ENCODE data around the gene DNM2. TPM values are rescaled to one million over a fixed set of nuclear protein-coding genes. Genes with fewer than 3 reads are reported as not detected.

Gene DNM2
- total and polyA plus RNA-seq, 8 donors = 77.8 to 541 (median 277) TPM

DNA sequence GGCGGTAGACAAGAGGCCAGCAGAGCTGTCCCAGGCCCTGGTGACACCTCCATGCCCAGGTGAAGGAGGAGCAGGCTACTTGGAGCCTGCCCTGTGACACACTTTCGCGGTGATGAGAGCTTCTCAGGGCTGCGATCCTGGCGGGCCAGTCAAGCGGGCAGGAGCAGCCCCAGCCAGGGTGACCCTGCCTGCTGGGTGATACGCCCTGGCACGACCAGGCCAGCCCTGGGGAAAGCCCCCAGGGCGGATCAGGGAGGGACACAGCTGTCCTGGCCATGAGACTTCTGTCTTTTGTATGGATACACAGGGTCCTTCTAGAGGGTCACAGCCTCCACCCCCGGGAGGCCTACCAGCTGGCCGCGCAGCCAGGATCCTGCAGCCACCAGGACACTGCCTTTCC is 13.1 kb downstream of the DNM2 start:
- peaks cover 18 to 99% (median 78%) of the 10 kb centered on the region in 4 donors for H3K4me1 ChIP-seq
- H3K36me3 ChIP-seq = peaks cover 0 to 10% (median 5%) of the 10 kb centered on the region in 4 donors
- no peak for TF ChIP-seq POLR2AphosphoS5 (IDR thresholded peaks at IDR 0.05)
- TF ChIP-seq, protein P1, sequence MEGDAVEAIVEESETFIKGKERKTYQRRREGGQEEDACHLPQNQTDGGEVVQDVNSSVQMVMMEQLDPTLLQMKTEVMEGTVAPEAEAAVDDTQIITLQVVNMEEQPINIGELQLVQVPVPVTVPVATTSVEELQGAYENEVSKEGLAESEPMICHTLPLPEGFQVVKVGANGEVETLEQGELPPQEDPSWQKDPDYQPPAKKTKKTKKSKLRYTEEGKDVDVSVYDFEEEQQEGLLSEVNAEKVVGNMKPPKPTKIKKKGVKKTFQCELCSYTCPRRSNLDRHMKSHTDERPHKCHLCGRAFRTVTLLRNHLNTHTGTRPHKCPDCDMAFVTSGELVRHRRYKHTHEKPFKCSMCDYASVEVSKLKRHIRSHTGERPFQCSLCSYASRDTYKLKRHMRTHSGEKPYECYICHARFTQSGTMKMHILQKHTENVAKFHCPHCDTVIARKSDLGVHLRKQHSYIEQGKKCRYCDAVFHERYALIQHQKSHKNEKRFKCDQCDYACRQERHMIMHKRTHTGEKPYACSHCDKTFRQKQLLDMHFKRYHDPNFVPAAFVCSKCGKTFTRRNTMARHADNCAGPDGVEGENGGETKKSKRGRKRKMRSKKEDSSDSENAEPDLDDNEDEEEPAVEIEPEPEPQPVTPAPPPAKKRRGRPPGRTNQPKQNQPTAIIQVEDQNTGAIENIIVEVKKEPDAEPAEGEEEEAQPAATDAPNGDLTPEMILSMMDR (IDR thresholded peaks at IDR 0.05) = no peak
- TF ChIP-seq POLR2A (IDR thresholded peaks at IDR 0.05) = no peak
- no peak for TF ChIP-seq EP300 (IDR thresholded peaks at IDR 0.05)
- 50 to 77% (median 69%) methylated on average over 12 of the region's 12 CpGs for WGBS, 5 donors
- peak overlapping the region in 1 of 4 donors; percentile 9 for H3K4me3 ChIP-seq
- H3K27me3 ChIP-seq = no peaks in the 10 kb centered on the region
- DNase-seq = peak in 1 of 2 donors; percentile 46
- intact Hi-C loops (cut with DNase I; ENCODE audit: low total_unique reads) = no loop called here
- H3K27ac ChIP-seq = peak overlapping the region; percentile 73 to 84 (median 77)
- no peaks in the 10 kb centered on the region for H3K9me3 ChIP-seq

DNA sequence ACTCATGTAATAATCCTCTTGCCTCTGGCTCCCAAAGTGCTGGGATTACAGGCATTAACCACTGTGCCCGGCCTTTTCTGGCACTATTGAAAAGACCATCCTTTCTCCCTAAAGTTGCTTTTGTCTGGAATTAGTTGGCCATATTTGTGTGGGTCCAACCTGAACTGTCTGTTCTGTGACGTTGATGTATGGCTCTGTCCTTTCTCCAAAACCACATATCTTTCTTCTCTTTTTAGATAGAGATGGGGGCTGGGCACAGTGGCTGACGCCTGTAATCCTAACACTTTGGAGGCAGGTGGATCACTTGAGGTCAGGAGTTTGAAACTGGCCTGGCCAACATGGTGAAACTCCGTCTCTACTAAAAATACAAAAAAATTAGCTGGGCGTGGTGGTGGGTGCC is 17.9 kb downstream of the DNM2 start:
- H3K4me1 ChIP-seq = peaks cover 37 to 88% (median 70%) of the 10 kb centered on the region in 4 donors
- no peaks in the 10 kb centered on the region for H3K27me3 ChIP-seq
- intact Hi-C loops (cut with DNase I; ENCODE audit: low total_unique reads) = no loop called here
- TF ChIP-seq EP300 (IDR thresholded peaks at IDR 0.05) (no peak), POLR2AphosphoS5 (IDR thresholded peaks at IDR 0.05) (no peak), POLR2A (IDR thresholded peaks at IDR 0.05) (no peak)
- TF ChIP-seq, protein P1 (IDR thresholded peaks at IDR 0.05) = no peak
- no peak for DNase-seq
- peak overlapping the region in 3 of 5 donors; percentile 27 to 88 (median 34) for H3K27ac ChIP-seq
- H3K36me3 ChIP-seq = peaks cover 0 to 20% (median 3%) of the 10 kb centered on the region in 4 donors
- no peaks in the 10 kb centered on the region for H3K9me3 ChIP-seq
- WGBS, 5 donors = 84 to 90% (median 86%) methylated on average over 5 of the region's 5 CpGs
- H3K4me3 ChIP-seq = no peak overlapping the region

DNA sequence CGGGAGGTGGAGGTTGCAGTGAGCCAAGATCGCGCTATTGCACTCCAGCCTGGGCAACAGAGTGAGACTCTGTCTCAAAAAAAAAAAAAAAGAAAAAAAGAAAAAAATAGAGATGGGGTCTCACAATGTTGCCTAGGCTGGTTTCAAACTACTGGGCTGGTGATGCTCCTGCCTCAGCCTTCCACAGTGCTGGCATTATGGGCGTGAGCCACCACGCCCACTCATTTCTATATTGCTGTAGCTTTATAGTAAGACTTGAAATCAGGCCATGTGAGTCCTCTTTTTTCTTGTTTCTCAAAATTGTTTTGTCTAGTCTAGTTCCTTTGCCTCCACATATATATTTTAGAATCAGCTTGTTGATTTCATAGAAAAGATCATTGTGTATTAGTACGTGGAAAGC is 18.3 kb downstream of the DNM2 start:
- 80 to 88% (median 82%) methylated on average over 6 of the region's 6 CpGs for WGBS, 5 donors
- H3K27me3 ChIP-seq = no peaks in the 10 kb centered on the region
- no peak for TF ChIP-seq POLR2AphosphoS5 (IDR thresholded peaks at IDR 0.05)
- TF ChIP-seq, protein P1 (IDR thresholded peaks at IDR 0.05) = no peak
- no peak for TF ChIP-seq EP300 (IDR thresholded peaks at IDR 0.05)
- TF ChIP-seq POLR2A (IDR thresholded peaks at IDR 0.05) = no peak
- peaks cover 0 to 20% (median 3%) of the 10 kb centered on the region in 4 donors for H3K36me3 ChIP-seq
- peaks cover 34 to 87% (median 67%) of the 10 kb centered on the region in 4 donors for H3K4me1 ChIP-seq
- DNase-seq = no peak
- H3K9me3 ChIP-seq = no peaks in the 10 kb centered on the region
- H3K4me3 ChIP-seq = no peak overlapping the region
- intact Hi-C loops (cut with DNase I; ENCODE audit: low total_unique reads) = no loop called here
- peak overlapping the region in 3 of 5 donors; percentile 88 to 94 (median 91) for H3K27ac ChIP-seq

DNA sequence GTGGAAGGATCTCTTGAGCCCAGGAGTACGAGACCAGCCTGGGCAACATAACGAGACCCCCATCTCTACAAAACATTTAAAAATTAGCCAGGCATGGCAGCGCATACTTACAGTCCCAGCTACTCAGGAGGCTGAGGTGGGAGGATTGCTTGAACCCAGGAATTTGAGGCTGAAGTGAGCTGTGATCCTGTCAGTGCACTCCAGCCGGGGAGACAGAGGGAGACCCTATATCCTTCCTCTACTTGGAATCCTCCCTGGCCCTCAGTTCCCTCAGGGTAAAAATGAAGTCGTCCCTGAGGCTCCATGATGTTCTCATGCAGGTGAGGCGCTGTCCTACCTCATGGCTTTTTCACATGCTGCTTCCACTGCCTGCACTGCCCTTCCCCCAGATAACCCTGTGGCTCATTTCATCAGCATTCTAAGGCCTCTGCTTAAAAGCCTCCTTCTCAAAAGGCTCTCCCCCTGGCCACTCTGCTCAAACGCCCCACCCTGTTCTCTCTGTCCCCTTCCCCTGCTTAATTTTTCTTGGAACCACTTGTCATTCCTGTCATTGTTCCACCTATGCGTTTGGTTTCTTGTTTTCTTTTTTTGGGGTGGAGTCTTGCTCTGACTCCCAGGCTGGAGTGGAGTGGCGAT is 19.2 kb downstream of the DNM2 start:
- H3K4me3 ChIP-seq = no peak overlapping the region
- peaks cover 0 to 20% (median 3%) of the 10 kb centered on the region in 4 donors for H3K36me3 ChIP-seq
- no peak for DNase-seq
- peaks cover 40 to 87% (median 66%) of the 10 kb centered on the region in 4 donors for H3K4me1 ChIP-seq
- TF ChIP-seq EP300 (IDR thresholded peaks at IDR 0.05) (no peak), POLR2A (IDR thresholded peaks at IDR 0.05) (no peak), POLR2AphosphoS5 (IDR thresholded peaks at IDR 0.05) (no peak)
- TF ChIP-seq, protein P1 (IDR thresholded peaks at IDR 0.05) = no peak
- H3K27me3 ChIP-seq = no peaks in the 10 kb centered on the region
- H3K9me3 ChIP-seq = no peaks in the 10 kb centered on the region
- WGBS, 5 donors = 70 to 72% (median 70%) methylated on average over 9 of the region's 9 CpGs
- intact Hi-C loops (cut with DNase I; ENCODE audit: low total_unique reads) = no loop called here
- H3K27ac ChIP-seq = peak overlapping the region; percentile 88 to 94 (median 91)
